Measurements from ENCODE around the gene NANOGP8.
"Not testable (repeated sequence)": the region's sequence is repeated elsewhere in the genome, so short reads cannot be mapped to it uniquely, and the experiment has no call there.

NANOGP8 gene

GRCh38 chr15:35085176-35085919, at the start of gene NANOGP8:
TSS of gene NANOGP8 (minus strand) at chr15:35085295. CDS start at chr15:35085110, 185 bp downstream.
- DNase-seq (ENCODE audit: low read depth in 2 of 2), result not testable (repeated sequence)

GRCh38 chr15:35134299-35134698, 49.2 kb upstream of the NANOGP8 start:
- no peak for DNase-seq (ENCODE audit: low read depth in 2 of 2)

GRCh38 chr15:35130245-35130644, 45.1 kb upstream of the NANOGP8 start:
- no peak for DNase-seq (ENCODE audit: low read depth in 2 of 2)

- DNase-seq (ENCODE audit: low read depth in 2 of 2), result no peak
Observed at GRCh38 chr15:35129361-35129760, 44.3 kb upstream of the NANOGP8 start.

GRCh38 chr15:35127717-35128116, 42.6 kb upstream of the NANOGP8 start:
- no peak for DNase-seq (ENCODE audit: low read depth in 2 of 2)

GRCh38 chr15:35126236-35126635, 41.1 kb upstream of the NANOGP8 start:
- DNase-seq (ENCODE audit: low read depth in 2 of 2), result no peak

GRCh38 chr15:35123743-35124142, 38.6 kb upstream of the NANOGP8 start:
- DNase-seq (ENCODE audit: low read depth in 2 of 2), result no peak

- DNase-seq (ENCODE audit: low read depth in 2 of 2), result no peak
Observed at GRCh38 chr15:35121611-35122359, 36.7 kb upstream of the NANOGP8 start.

GRCh38 chr15:35120173-35120572, 35.1 kb upstream of the NANOGP8 start:
- DNase-seq (ENCODE audit: low read depth in 2 of 2), result no peak

- DNase-seq (ENCODE audit: low read depth in 2 of 2), result no peak
Observed at GRCh38 chr15:35118960-35119359, 33.9 kb upstream of the NANOGP8 start.

- no peak for DNase-seq (ENCODE audit: low read depth in 2 of 2)
Observed at GRCh38 chr15:35117543-35118265, 32.6 kb upstream of the NANOGP8 start.

- no peak for DNase-seq (ENCODE audit: low read depth in 2 of 2)
Observed at GRCh38 chr15:35115155-35115725, 30.1 kb upstream of the NANOGP8 start.

- DNase-seq (ENCODE audit: low read depth in 2 of 2), result no peak
Observed at GRCh38 chr15:35112346-35112745, 27.3 kb upstream of the NANOGP8 start.

GRCh38 chr15:35111861-35112260, 26.8 kb upstream of the NANOGP8 start:
- DNase-seq (ENCODE audit: low read depth in 2 of 2), result no peak

- DNase-seq (ENCODE audit: low read depth in 2 of 2), result no peak
Observed at GRCh38 chr15:35108453-35108852, 23.4 kb upstream of the NANOGP8 start.

GRCh38 chr15:35107561-35107960, 22.5 kb upstream of the NANOGP8 start:
- DNase-seq (ENCODE audit: low read depth in 2 of 2), result no peak

- DNase-seq (ENCODE audit: low read depth in 2 of 2), result no peak
Observed at GRCh38 chr15:35107122-35107521, 22.0 kb upstream of the NANOGP8 start.

GRCh38 chr15:35104526-35105147, 19.5 kb upstream of the NANOGP8 start:
- DNase-seq (ENCODE audit: low read depth in 2 of 2), result no peak

GRCh38 chr15:35102186-35102585, 17.1 kb upstream of the NANOGP8 start:
- no peak for DNase-seq (ENCODE audit: low read depth in 2 of 2)

- DNase-seq (ENCODE audit: low read depth in 2 of 2), result no peak
Observed at GRCh38 chr15:35101335-35101734, 16.2 kb upstream of the NANOGP8 start.

- DNase-seq (ENCODE audit: low read depth in 2 of 2), result no peak
Observed at GRCh38 chr15:35098737-35099136, 13.6 kb upstream of the NANOGP8 start.

GRCh38 chr15:35095941-35096340, 10.8 kb upstream of the NANOGP8 start:
- no peak for DNase-seq (ENCODE audit: low read depth in 2 of 2)

Data from stimulated activated CD8-positive, alpha-beta memory T cell treated with anti-CD3 and anti-CD28 coated beads, Interleukin-2, amount 100 ng/mL, for 1 hour (primary cell).